A549 (cell line): ENCODE data around the gene LSM3. TPM values are rescaled to one million over a fixed set of nuclear protein-coding genes. Genes with fewer than 3 reads are reported as not detected.

Experiments
- ATAC-seq, 2 experiments: fragments of 200-7000 bp in 1 of 2; fragments of >200 bp in 1 of 2; cut with Nextera tagmentation in 1 of 2; cut with Tn5 transposase in 1 of 2; 3 replicates each; pipeline versions ENCODE4 v1.8.0 to v1.9.1; 2018 to 2020; ENCODE audit warnings: mild to moderate bottlenecking in 1 of 2, moderate library complexity in 1 of 2
- CTCF ChIA-PET: fragments of 300-600 bp; sonication (Branson Sonifier 250); formaldehyde crosslinking; extraction: SDS; loops from one replicate; lab custom pipeline; 2021; ENCODE audit warnings: antibody characterized with exemption, inconsistent platforms; lab: Yijun Ruan, JAX
- POLR2A ChIA-PET: fragments of 350-600 bp; formaldehyde crosslinking; extraction: SDS; loops from one replicate; lab custom pipeline; 2021; ENCODE audit warnings: antibody characterized with exemption, inconsistent platforms; lab: Yijun Ruan, JAX
- DNase-seq, 2 experiments: peaks; one replicate each; pipeline versions ENCODE4 v3.0.0 to v3.0.0-alpha.2; 2011 to 2016; ENCODE audit warnings: low read depth in 1 of 2, low spot score in 1 of 2
- FAIRE-seq: peaks from 2 replicates; lab custom pipeline; 2011; peaks lifted over from hg19 to GRCh38; lab: Jason Lieb, UNC
- H3K27ac ChIP-seq, 2 experiments: fragments of >200 bp; sonication (Bioruptor Twin); formaldehyde crosslinking; 3 replicates each; pipeline ENCODE4 v1.5.1; 2016 to 2017
- H3K4me1 ChIP-seq: fragments of >200 bp; sonication (Bioruptor Twin); formaldehyde crosslinking; 3 replicates; pipeline ENCODE4 v1.6.1; 2016
- H3K4me2 ChIP-seq: fragments of >200 bp; sonication (Bioruptor Twin); formaldehyde crosslinking; 3 replicates; pipeline ENCODE4 v1.6.1; 2016
- H3K4me3 ChIP-seq: fragments of >200 bp; sonication (Bioruptor Twin); formaldehyde crosslinking; 3 replicates; pipeline ENCODE4 v1.5.1; 2016
- H3K9me3 ChIP-seq: fragments of >200 bp; sonication (Bioruptor Twin); formaldehyde crosslinking; 3 replicates; pipeline ENCODE4 v1.6.1; 2016
- BHLHE40 ChIP-seq: IDR thresholded peaks from 2 replicates; pipeline ENCODE4 v1.6.1; 2012; ENCODE audit warnings: low read depth, low read length, inconsistent platforms
- CHD2 ChIP-seq: fragments of 150-350 bp; IDR thresholded peaks from 2 replicates; pipeline ENCODE4 v1.6.1; 2014; ENCODE audit warnings: low read length; ENCODE audit not compliant: partially characterized antibody
- CHD4 ChIP-seq: fragments of 200-600 bp; sonication (generic); IDR thresholded peaks from 2 replicates; pipeline ENCODE4 v1.6.1; 2016; ENCODE audit warnings: antibody characterized with exemption, mild to moderate bottlenecking, borderline replicate concordance
- E2F6 ChIP-seq: IDR thresholded peaks from 2 replicates; pipeline ENCODE4 v1.6.1; 2012; ENCODE audit warnings: low read depth, borderline replicate concordance
- EHF ChIP-seq: fragments of 250-450 bp; sonication (Bioruptor Pico); IDR thresholded peaks from 2 replicates; pipeline ENCODE4 v1.5.0; 2020; ENCODE audit warnings: mild to moderate bottlenecking
- EHMT2 ChIP-seq: fragments of 200-600 bp; sonication (generic); IDR thresholded peaks from 2 replicates; pipeline ENCODE4 v1.6.1; 2016; ENCODE audit warnings: antibody characterized with exemption, low read depth, mild to moderate bottlenecking, moderate library complexity
- ELK1 ChIP-seq: fragments of 150-350 bp; IDR thresholded peaks from 2 replicates; pipeline ENCODE4 v1.6.1; 2014; ENCODE audit warnings: low read depth, mild to moderate bottlenecking, low read length
- ESRRA ChIP-seq: fragments of 150-350 bp; IDR thresholded peaks from 2 replicates; pipeline ENCODE4 v1.6.1; 2014; ENCODE audit warnings: mild to moderate bottlenecking, low read length, borderline replicate concordance
- HDAC2 ChIP-seq: fragments of 200-600 bp; sonication (generic); IDR thresholded peaks from 2 replicates; pipeline ENCODE4 v1.6.1; 2016
- JUNB ChIP-seq: fragments of >200 bp; sonication (Bioruptor Twin); formaldehyde crosslinking; IDR thresholded peaks from 2 replicates; pipeline ENCODE4 v1.6.1; 2016
- KDM5A ChIP-seq: fragments of 200-600 bp; sonication (generic); IDR thresholded peaks from 2 replicates; pipeline ENCODE4 v1.6.1; 2016; ENCODE audit warnings: antibody characterized with exemption, mild to moderate bottlenecking
- MAZ ChIP-seq: fragments of 150-350 bp; IDR thresholded peaks from 2 replicates; pipeline ENCODE4 v1.6.1; 2014; ENCODE audit warnings: antibody characterized with exemption, low read depth, low read length, borderline replicate concordance
- PHF8 ChIP-seq: fragments of 200-600 bp; sonication (generic); IDR thresholded peaks from 2 replicates; pipeline ENCODE4 v1.6.1; 2016; ENCODE audit warnings: low read depth, mild to moderate bottlenecking, antibody characterized with exemption, moderate library complexity, borderline replicate concordance
- POLR2AphosphoS2 ChIP-seq: conservative IDR thresholded peaks from 2 replicates; pipeline ENCODE4 v1.6.1; 2012; ENCODE audit warnings: low read length, improper control_type of control experiment, inconsistent platforms
- RCOR1 ChIP-seq: fragments of 150-350 bp; IDR thresholded peaks from 2 replicates; pipeline ENCODE4 v1.6.1; 2014; ENCODE audit warnings: antibody characterized with exemption, low read length, low read depth
- SMC3 ChIP-seq: fragments of >200 bp; sonication (Bioruptor Twin); formaldehyde crosslinking; IDR thresholded peaks from 3 replicates; pipeline ENCODE4 v1.6.1; 2018; ENCODE audit warnings: inconsistent platforms
- TP53 ChIP-seq: fragments of 250-450 bp; sonication (Bioruptor Pico); IDR thresholded peaks from 2 replicates; pipeline ENCODE4 v1.5.0; 2021; ENCODE audit warnings: mild to moderate bottlenecking, moderate library complexity
- ZC3H11A ChIP-seq: fragments of 450-650 bp; IDR thresholded peaks from 2 replicates; pipeline ENCODE4 v1.6.1; 2014; ENCODE audit warnings: antibody characterized with exemption, mild to moderate bottlenecking
- WGBS: methylation state at CpG from one replicate; pipeline ENCODE4 v1.1.6; 2017; ENCODE audit errors: missing lambda C conversion rate; 5-methylcytosine and 5-hydroxymethylcytosine counted together
- polyA plus RNA-seq, 4 experiments: library from polyadenylated mRNA; depleted of rRNA in 3 of 4; stranded (reverse); fragments of >200 nt; fragmentation: RNase III in 1 of 4; extraction: RNeasy Plus Mini Kit Qiagen cat#74134 plus additional on column Dnase treatment in 1 of 4; gene quantifications; 2 replicates in 3 of 4; 3 replicates in 1 of 4; pipeline ENCODE4 v1.2.3, GENCODE V29; 2011 to 2017

LSM3 gene
- polyA plus RNA-seq, 2 of the 4 experiments (the other 2 are of a cell fraction), result 23.9 to 32.0 TPM

DNA sequence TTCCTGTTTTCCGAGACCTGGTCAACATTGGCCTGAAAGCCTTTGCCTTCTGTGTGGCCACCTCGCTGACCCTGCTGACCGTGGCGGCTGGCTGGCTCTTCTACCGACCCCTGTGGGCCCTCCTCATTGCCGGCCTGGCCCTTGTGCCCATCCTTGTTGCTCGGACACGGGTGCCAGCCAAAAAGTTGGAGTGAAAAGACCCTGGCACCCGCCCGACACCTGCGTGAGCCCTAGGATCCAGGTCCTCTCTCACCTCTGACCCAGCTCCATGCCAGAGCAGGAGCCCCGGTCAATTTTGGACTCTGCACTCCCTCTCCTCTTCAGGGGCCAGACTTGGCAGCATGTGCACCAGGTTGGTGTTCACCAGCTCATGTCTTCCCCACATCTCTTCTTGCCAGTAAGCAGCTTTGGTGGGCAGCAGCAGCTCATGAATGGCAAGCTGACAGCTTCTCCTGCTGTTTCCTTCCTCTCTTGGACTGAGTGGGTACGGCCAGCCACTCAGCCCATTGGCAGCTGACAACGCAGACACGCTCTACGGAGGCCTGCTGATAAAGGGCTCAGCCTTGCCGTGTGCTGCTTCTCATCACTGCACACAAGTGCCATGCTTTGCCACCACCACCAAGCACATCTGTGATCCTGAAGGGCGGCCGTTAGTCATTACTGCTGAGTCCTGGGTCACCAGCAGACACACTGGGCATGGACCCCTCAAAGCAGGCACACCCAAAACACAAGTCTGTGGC lies 36.8 kb upstream of the LSM3 start:
- DNase-seq (no peak), FAIRE-seq (no peak), ATAC-seq (no peak)
- ChIA-PET CTCF (interaction anchor here (0.7 to 1.6 kb wide), 4 partner anchors 13 to 62 kb away, joined by 3 to 10 read pairs (median 4); partner anchors contain the start of gene CHCHD4), POLR2A (interaction anchor here (1.6 to 4.6 kb wide), 2 partner anchors 17 to 37 kb away, joined by 5 to 35 read pairs; partner anchors contain the start of genes CHCHD4, LSM3, TMEM43 and XPC)
- H3K4me3 ChIP-seq, result no peak overlapping the region
- WGBS, result 95% methylated on average over 19 of the region's 19 CpGs
- 0 out of 6 replicates have a peak overlapping the region, but pooled peaks of 1 of the 2 experiments have one; percentile 10 for H3K27ac ChIP-seq
- H3K4me1 ChIP-seq, result peaks cover 36% of the 10 kb centered on the region
- no peaks in the 10 kb centered on the region for H3K9me3 ChIP-seq
- H3K4me2 ChIP-seq, result no peak overlapping the region
- no peak for TF ChIP-seq JUNB
- TF ChIP-seq CHD4, result no peak
- no peak for TF ChIP-seq BHLHE40

DNA sequence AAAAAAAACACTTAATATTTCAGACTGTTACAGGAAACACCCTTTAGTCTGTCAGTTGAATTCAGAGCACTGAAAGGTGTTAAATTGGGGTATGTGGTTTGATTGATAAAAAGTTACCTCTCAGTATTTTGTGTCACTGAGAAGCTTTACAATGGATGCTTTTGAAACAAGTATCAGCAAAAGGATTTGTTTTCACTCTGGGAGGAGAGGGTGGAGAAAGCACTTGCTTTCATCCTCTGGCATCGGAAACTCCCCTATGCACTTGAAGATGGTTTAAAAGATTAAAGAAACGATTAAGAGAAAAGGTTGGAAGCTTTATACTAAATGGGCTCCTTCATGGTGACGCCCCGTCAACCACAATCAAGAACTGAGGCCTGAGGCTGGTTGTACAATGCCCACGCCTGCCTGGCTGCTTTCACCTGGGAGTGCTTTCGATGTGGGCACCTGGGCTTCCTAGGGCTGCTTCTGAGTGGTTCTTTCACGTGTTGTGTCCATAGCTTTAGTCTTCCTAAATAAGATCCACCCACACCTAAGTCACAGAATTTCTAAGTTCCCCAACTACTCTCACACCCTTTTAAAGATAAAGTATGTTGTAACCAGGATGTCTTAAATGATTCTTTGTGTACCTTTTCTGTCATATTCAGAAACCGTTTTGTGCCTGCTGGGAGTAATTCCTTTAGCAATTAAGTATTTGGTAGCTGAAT lies 35.9 kb upstream of the LSM3 start:
- Histone ChIP-seq H3K9me3 (no peaks in the 10 kb centered on the region), H3K4me2 (no peak overlapping the region; the same call in 1 of the 3 replicates), H3K4me1 (peaks cover 31% of the 10 kb centered on the region), H3K27ac (peak overlapping the region; percentile 33 to 76; a peak in 5 of 6 replicates), H3K4me3 (no peak overlapping the region)
- no peak for FAIRE-seq
- TF ChIP-seq POLR2AphosphoS2, result no peak
- TF ChIP-seq PHF8, result no peak
- no peak for TF ChIP-seq SMC3
- no peak for TF ChIP-seq CHD2
- TF ChIP-seq EHMT2, result no peak
- no peak for TF ChIP-seq KDM5A
- TF ChIP-seq RCOR1, result no peak
- no peak for TF ChIP-seq TP53 (CRISPR knock-in tag)
- TF ChIP-seq ESRRA, result no peak
- no peak for TF ChIP-seq MAZ
- no peak for TF ChIP-seq BHLHE40
- TF ChIP-seq ZC3H11A, result no peak
- TF ChIP-seq EHF (CRISPR knock-in tag), result no peak
- no peak for TF ChIP-seq E2F6
- TF ChIP-seq ELK1, result no peak
- no peak for TF ChIP-seq HDAC2
- no peak for DNase-seq
- POLR2A ChIA-PET, result interaction anchor here (4.6 kb wide), 1 partner anchor 18 kb away, joined by 35 read pairs; the partner anchor contains the start of genes CHCHD4 and TMEM43
- CTCF ChIA-PET, result interaction anchor here (1.1 to 1.4 kb wide), 4 partner anchors 12 to 28 kb away, joined by 3 to 6 read pairs (median 4); no protein-coding TSS in a partner anchor
- ATAC-seq, result no peak
- WGBS, result 84% methylated on average over 8 of the region's 8 CpGs
